HepG2 (cell line): ENCODE data around the gene POLG2. TPM values are rescaled to one million over a fixed set of nuclear protein-coding genes. Genes with fewer than 3 reads are reported as not detected.

Experiments used
- AHDC1 ChIP-seq: sonication (generic); formaldehyde crosslinking; IDR thresholded peaks from 2 replicates; pipeline ENCODE4 v1.5.1; 2020; ENCODE audit warnings: mild to moderate bottlenecking, missing genetic modification reagents, borderline replicate concordance
- BRD4 ChIP-seq: sonication (generic); formaldehyde crosslinking; IDR thresholded peaks from 2 replicates; pipeline ENCODE4 v1.4.0; 2020; ENCODE audit warnings: missing genetic modification reagents
- CENPX ChIP-seq: sonication (generic); formaldehyde crosslinking; IDR thresholded peaks from 2 replicates; pipeline ENCODE4 v1.9.0; 2021; ENCODE audit warnings: mild to moderate bottlenecking, missing genetic modification reagents, moderate library complexity
- CTCF ChIP-seq: sonication (generic); formaldehyde crosslinking; IDR thresholded peaks from 2 replicates; pipeline ENCODE4 v1.5.0; 2020; ENCODE audit warnings: mild to moderate bottlenecking, missing genetic modification reagents, moderate library complexity
- FOSL1 ChIP-seq: sonication (generic); formaldehyde crosslinking; IDR thresholded peaks from 2 replicates; pipeline ENCODE4 v1.9.0; 2021; ENCODE audit warnings: missing genetic modification reagents, borderline replicate concordance
- IRX3 ChIP-seq: sonication (generic); formaldehyde crosslinking; IDR thresholded peaks from 2 replicates; pipeline ENCODE4 v1.8.1; 2023; ENCODE audit warnings: mild to moderate bottlenecking, low read depth, missing genetic modification reagents, borderline replicate concordance
- MYNN ChIP-seq: sonication (generic); formaldehyde crosslinking; IDR thresholded peaks from 2 replicates; pipeline ENCODE4 v1.4.0; 2020; ENCODE audit warnings: mild to moderate bottlenecking, low read depth, missing genetic modification reagents
- NFATC3 ChIP-seq: sonication (generic); formaldehyde crosslinking; IDR thresholded peaks from 2 replicates; pipeline ENCODE4 v1.5.1; 2020; ENCODE audit warnings: mild to moderate bottlenecking, missing genetic modification reagents
- PCBP1 ChIP-seq: fragments of 200-400 bp; formaldehyde crosslinking; IDR thresholded peaks from 2 replicates; pipeline ENCODE4 v1.6.1; 2017; ENCODE audit warnings: mild to moderate bottlenecking, low read depth, low read length, borderline replicate concordance
- POLR2A ChIP-seq, 2 experiments: IDR thresholded peaks; 2 replicates each; pipeline ENCODE4 v1.6.1; 2011; ENCODE audit warnings: low read depth in 2 of 2, low read length in 2 of 2, mild to moderate bottlenecking in 1 of 2, moderate library complexity in 1 of 2; ENCODE audit not compliant: insufficient read depth in 1 of 2
- SMAD1 ChIP-seq: sonication (generic); formaldehyde crosslinking; IDR thresholded peaks from 2 replicates; pipeline ENCODE4 v1.4.0; 2020; ENCODE audit warnings: missing genetic modification reagents, low read depth, mild to moderate bottlenecking, borderline replicate concordance
- ZBTB37 ChIP-seq: sonication (generic); formaldehyde crosslinking; IDR thresholded peaks from 2 replicates; pipeline ENCODE4 v1.4.0; 2020; ENCODE audit warnings: mild to moderate bottlenecking, missing genetic modification reagents
- ZFP62 ChIP-seq: sonication (generic); formaldehyde crosslinking; IDR thresholded peaks from 2 replicates; pipeline ENCODE4 v1.4.0; 2020; ENCODE audit warnings: missing genetic modification reagents
- ZNF264 ChIP-seq: sonication (generic); formaldehyde crosslinking; IDR thresholded peaks from 2 replicates; pipeline ENCODE4 v1.4.0; 2020; ENCODE audit warnings: missing genetic modification reagents
- ZNF543 ChIP-seq: sonication (generic); formaldehyde crosslinking; IDR thresholded peaks from 2 replicates; pipeline ENCODE4 v1.4.0; 2020; ENCODE audit warnings: mild to moderate bottlenecking, missing genetic modification reagents
- ZNF7 ChIP-seq: IDR thresholded peaks from 2 replicates; pipeline ENCODE4 v1.6.1; 2016; ENCODE audit warnings: missing biosample characterization, missing genetic modification reagents
- polyA plus RNA-seq, 8 experiments: library from polyadenylated mRNA; depleted of rRNA in 3 of 8; stranded (reverse) in 7 of 8; unstranded in 1 of 8; fragments of >200 nt; fragmentation: Illumina TruSeq in 4 of 8; extraction: Trizol in 4 of 8; gene quantifications; 2 replicates each; pipeline versions ENCODE4 v1.2.1 to v1.2.3, GENCODE V29; 2011 to 2016; ENCODE audit warnings: low read depth in 4 of 8, missing spikeins in 1 of 8, mixed read lengths in 1 of 8; ENCODE audit not compliant: insufficient read depth in 1 of 8
- total RNA-seq, 5 experiments: library from RNA; depleted of rRNA; stranded (reverse); fragments of >200 nt; fragmentation: Illumina TruSeq; extraction: Trizol; gene quantifications; 2 replicates each; pipeline ENCODE4 v1.2.3, GENCODE V29; 2016; ENCODE audit warnings: low read depth in 1 of 5
- TF ChIP-seq, protein P1 (sequence below): sonication (generic); formaldehyde crosslinking; IDR thresholded peaks from 2 replicates; pipeline ENCODE4 v1.5.0; 2020; ENCODE audit warnings: missing genetic modification reagents
- TF ChIP-seq, protein P2 (sequence below): fragments of 450-650 bp; IDR thresholded peaks from 2 replicates; pipeline ENCODE4 v1.6.1; 2017

Gene POLG2
- total and polyA plus RNA-seq, 2 of the 13 experiments (the other 11 are each of a cell fraction or from before 2014, with no cell fraction given), result 21.1 to 25.5 TPM

DNA sequence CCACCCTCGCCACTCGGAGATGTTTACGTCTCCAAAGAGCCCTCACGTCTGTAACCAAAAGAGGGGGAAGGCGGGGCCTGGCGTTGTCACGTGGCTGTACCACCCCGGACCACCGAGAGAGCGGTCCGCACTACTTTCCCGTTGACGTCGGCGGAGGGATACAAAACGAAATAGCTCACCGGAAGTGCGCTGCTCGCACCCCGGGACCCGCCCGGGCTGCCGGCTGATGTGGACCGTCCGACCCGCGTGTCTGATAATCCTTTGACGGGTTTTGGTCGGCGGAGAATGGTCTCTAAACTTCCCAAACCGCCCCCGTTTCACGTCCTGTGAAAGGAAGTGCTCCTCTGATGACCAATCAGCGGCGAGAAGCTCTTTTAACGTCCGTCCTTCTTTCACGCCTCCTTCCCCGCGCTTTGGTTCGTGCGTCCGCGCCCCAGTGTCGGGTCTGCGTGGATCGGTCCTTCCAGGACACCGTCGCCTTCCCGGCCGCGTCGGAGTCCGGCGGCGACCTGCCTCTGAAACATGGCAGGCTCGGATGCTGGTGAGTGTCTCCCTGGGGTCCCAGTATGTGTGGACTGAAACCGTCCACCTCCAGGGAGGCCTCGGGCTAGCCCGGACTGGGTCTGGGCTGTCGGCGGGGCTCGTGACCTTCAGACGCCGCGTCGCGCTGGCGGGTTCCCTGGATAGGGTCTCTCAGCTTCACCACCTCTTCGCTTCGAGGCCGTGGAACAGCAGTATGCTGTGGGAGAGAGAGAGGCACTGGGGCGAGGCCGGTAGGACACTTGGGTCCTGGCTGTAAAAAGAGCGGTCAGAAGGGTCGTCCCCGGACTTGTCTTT is 9.9 kb upstream of the POLG2 start, which contains the start of gene CEP95 (continued):
- TF ChIP-seq CTCF, result no peak
- no peak for TF ChIP-seq ZFP62
- TF ChIP-seq ZBTB37 (CRISPR knock-in tag), result no peak
- no peak; the same call in 1 of the 2 replicates for TF ChIP-seq AHDC1 (CRISPR knock-in tag)
- TF ChIP-seq MYNN (CRISPR knock-in tag), result peak; percentile 72; the same call in 1 of the 2 replicates
- TF ChIP-seq ZNF7 (CRISPR knock-in tag), result no peak
- TF ChIP-seq, protein P1, sequence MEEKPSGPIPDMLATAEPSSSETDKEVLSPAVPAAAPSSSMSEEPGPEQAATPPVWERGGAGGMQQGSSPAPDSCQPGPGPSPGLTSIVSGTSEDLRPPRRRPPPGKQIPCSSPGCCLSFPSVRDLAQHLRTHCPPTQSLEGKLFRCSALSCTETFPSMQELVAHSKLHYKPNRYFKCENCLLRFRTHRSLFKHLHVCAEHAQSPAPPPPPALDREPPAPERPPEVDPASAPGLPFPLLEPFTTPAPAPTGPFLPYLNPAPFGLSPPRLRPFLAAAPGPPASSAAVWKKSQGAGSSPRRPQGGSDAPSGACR (CRISPR knock-in tag), result 0 out of 2 replicates have a peak, but pooled peaks have one; percentile 56
- TF ChIP-seq IRX3 (CRISPR knock-in tag), result no peak
- TF ChIP-seq NFATC3 (CRISPR knock-in tag), result no peak
- TF ChIP-seq ZNF264 (CRISPR knock-in tag), result no peak; the same call in 1 of the 2 replicates
- TF ChIP-seq BRD4, result peak; percentile 98
- peak; percentile 75 to 87 for TF ChIP-seq POLR2A (IDR thresholded peaks at IDR 0.05; ENCODE audit: insufficient read depth in 1 of 2, low read depth in 2 of 2, low read length in 2 of 2)
- peak; percentile 97 for TF ChIP-seq ZNF543
- no peak for TF ChIP-seq FOSL1 (CRISPR knock-in tag)
- peak; percentile 100 for TF ChIP-seq PCBP1
- no peak for TF ChIP-seq CENPX
- TF ChIP-seq, protein P2, sequence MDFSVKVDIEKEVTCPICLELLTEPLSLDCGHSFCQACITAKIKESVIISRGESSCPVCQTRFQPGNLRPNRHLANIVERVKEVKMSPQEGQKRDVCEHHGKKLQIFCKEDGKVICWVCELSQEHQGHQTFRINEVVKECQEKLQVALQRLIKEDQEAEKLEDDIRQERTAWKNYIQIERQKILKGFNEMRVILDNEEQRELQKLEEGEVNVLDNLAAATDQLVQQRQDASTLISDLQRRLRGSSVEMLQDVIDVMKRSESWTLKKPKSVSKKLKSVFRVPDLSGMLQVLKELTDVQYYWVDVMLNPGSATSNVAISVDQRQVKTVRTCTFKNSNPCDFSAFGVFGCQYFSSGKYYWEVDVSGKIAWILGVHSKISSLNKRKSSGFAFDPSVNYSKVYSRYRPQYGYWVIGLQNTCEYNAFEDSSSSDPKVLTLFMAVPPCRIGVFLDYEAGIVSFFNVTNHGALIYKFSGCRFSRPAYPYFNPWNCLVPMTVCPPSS, result no peak
- peak; percentile 21; the same call in 1 of the 2 replicates for TF ChIP-seq SMAD1 (CRISPR knock-in tag)
